GM12801 (cell line): ENCODE data around the gene HBG1.

Experiments used
- TF ChIP-seq, protein P1 (sequence below): IDR thresholded peaks from one replicate; pipeline ENCODE4 v1.5.1; 2011; ENCODE audit warnings: control low read depth; ENCODE audit not compliant: insufficient read length; ENCODE audit errors: extremely low read depth

Gene HBG1

DNA sequence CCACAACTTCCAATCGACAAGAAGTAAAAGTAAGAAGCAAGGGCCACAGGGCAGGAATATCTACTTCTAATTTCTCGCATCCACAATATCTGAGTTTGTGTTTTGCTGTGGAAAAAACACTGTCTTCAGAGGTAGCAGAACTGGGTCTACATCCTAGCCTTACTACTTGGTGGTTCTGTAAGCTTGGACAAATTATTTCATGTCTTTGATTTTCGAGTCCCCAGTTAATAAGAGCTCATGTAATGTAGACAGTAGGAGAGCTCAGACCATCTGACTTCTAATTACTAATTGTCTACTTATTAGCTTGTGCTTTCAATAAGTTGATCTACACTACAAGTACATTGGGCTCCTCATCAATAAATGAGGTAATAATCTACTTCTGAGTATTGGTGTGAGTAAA, 33.4 kb upstream of the HBG1 start:
- TF ChIP-seq, protein P1, sequence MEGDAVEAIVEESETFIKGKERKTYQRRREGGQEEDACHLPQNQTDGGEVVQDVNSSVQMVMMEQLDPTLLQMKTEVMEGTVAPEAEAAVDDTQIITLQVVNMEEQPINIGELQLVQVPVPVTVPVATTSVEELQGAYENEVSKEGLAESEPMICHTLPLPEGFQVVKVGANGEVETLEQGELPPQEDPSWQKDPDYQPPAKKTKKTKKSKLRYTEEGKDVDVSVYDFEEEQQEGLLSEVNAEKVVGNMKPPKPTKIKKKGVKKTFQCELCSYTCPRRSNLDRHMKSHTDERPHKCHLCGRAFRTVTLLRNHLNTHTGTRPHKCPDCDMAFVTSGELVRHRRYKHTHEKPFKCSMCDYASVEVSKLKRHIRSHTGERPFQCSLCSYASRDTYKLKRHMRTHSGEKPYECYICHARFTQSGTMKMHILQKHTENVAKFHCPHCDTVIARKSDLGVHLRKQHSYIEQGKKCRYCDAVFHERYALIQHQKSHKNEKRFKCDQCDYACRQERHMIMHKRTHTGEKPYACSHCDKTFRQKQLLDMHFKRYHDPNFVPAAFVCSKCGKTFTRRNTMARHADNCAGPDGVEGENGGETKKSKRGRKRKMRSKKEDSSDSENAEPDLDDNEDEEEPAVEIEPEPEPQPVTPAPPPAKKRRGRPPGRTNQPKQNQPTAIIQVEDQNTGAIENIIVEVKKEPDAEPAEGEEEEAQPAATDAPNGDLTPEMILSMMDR: no peak

DNA sequence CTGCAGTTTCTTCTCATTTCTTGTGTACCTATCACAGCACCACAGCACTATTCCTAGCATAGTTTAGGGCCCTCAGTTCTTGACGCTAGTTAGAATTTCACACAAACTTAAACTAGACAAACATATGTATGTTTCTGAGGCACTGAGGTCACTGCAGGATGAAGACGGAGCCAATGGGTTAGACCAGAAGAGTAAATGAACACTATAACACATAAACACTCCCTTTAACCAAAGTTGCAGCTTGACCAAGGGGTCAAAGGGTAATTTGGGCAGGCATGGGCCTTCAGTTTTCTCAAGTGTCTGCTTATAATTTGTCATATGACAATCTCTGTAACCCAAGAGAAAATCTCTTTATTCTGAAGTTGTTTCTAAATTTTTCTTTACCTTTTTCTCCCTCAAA, 33.0 kb upstream of the HBG1 start:
- TF ChIP-seq, protein P1: no peak

DNA sequence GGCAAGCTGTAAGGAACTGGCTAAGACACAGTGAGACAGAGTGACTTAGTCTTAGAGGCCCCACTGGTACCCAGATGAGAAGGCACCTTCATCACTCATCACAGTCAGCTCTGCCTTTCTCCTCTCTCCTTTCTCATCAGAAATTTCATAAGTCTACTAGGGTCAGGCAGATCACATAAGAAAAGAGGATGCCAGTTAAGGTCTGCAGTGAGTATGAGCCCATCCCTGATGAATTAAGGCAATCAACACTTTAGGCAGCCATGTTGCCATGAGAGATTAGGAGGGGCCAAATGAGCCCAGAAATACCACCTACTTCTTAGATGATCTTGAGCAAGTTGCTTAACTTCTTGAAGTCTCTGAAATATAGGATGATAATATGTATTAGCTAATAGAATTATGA, 31.9 kb upstream of the HBG1 start:
- TF ChIP-seq, protein P1: no peak

DNA sequence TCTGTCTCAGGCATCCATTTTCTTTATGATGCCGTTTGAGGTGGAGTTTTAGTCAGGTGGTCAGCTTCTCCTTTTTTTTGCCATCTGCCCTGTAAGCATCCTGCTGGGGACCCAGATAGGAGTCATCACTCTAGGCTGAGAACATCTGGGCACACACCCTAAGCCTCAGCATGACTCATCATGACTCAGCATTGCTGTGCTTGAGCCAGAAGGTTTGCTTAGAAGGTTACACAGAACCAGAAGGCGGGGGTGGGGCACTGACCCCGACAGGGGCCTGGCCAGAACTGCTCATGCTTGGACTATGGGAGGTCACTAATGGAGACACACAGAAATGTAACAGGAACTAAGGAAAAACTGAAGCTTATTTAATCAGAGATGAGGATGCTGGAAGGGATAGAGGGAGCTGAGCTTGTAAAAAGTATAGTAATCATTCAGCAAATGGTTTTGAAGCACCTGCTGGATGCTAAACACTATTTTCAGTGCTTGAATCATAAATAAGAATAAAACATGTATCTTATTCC, 31.0 kb upstream of the HBG1 start:
- TF ChIP-seq, protein P1: no peak

DNA sequence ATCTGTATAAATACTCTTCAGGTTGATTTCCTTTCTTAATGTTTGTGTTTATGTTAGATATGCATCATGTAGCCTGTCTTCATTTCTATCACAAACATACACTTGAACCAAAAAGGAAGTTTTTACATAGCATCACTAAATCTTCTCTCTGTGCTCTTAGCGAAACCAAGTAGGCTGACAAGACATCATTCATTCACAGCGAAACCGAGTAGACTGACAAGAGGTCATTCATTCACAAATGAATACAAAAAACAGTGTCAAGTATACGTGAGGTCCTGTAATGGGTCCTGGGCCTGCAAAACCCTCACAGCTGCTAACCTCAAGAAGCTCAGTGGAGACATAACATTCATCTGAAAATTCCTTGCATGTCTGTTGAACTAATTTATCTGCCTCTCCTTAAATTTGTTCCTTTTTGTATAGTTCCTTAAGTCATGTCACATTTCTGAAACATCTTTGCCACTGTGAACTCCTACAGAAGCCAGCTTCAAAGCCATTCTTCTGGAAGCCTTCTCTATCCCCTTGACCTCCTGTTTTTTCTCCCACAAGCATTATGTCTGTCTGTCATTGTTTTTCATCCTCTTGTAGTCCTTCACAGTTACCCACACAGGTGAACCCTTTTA, 29.9 kb upstream of the HBG1 start:
- TF ChIP-seq, protein P1: no peak

DNA sequence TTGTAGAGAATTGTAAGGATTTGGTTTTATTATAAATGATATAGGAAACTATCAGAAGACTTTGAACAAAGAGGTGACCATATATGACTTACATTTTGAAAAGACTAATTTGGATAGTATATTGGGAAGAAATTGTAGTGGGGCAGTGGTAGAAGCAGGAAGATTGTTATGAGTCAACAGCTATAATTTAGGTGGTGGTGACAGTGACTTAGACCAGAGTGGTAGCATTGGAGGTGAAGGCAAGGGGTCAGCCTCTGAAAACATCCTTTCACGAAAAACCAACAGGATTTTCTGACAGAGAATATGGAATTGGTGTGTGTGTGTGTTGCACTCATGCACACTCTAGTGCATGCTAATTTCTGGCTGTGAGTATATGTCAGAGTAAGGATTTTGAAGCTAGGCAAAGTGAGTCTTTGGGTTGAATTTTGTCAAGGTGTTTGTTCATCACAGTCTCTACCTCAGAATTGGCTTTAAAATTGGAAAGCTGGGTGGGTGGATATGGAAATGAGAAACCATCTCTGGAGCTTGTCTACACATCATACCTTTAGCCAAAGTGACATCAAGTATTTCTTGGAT, 28.2 kb upstream of the HBG1 start:
- TF ChIP-seq, protein P1: no peak

DNA sequence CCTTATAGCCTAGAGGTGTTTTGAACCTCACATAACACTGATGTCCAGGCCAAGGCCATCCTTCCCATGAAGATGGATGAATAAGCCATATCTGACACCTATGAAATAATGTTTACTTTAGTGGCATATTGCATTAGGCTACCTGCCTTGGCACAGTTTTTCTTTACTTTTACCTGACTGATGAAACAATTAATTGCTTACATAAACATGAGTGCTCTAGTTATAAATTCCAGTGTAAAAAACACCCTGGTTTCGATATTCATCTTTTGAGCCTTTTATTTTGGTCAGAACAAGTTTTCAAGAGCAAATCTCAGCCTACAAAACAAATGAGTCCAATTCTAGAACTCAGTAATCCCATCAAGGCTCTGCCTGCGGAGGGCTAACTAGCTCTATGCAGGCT, 27.0 kb upstream of the HBG1 start:
- TF ChIP-seq, protein P1: no peak
